H1 (cell line): ENCODE measurements around the gene PRX. TPM values are rescaled to one million over a fixed set of nuclear protein-coding genes. Genes with fewer than 3 reads are reported as not detected.

Experiments
- ASH2L ChIP-seq: fragments of 200-600, 300-600 bp; sonication (generic); IDR thresholded peaks from one replicate; pipeline ENCODE4 v1.7.1; 2017; ENCODE audit warnings: low read length
- BACH1 ChIP-seq: IDR thresholded peaks from 2 replicates; pipeline ENCODE4 v1.6.1; 2012; ENCODE audit warnings: low read length, improper control_type of control experiment
- CBX8 ChIP-seq: fragments of 300-800, 300-1000 bp; sonication (generic); IDR thresholded peaks from 2 replicates; pipeline ENCODE4 v1.7.1; 2016; ENCODE audit warnings: low read depth, low read length, borderline replicate concordance
- MAFK ChIP-seq: IDR thresholded peaks from 2 replicates; pipeline ENCODE4 v1.6.1; 2012; ENCODE audit warnings: low read depth, mild to moderate bottlenecking, improper control_type of control experiment, low read length
- PHF8 ChIP-seq: fragments of 200-600 bp; sonication (generic); conservative IDR thresholded peaks from 2 replicates; pipeline ENCODE4 v1.7.1; 2012; ENCODE audit warnings: low read depth, mild to moderate bottlenecking, inconsistent platforms, low read length, moderate library complexity
- POLR2A ChIP-seq, 2 experiments: IDR thresholded peaks; 1 replicate in 1 of 2; 2 replicates in 1 of 2; pipeline ENCODE4 v1.6.1; 2011; ENCODE audit warnings: low read depth in 2 of 2, low read length in 2 of 2, mild to moderate bottlenecking in 2 of 2; ENCODE audit errors: control extremely low read depth in 1 of 2
- POLR2AphosphoS5 ChIP-seq: IDR thresholded peaks from 2 replicates; pipeline ENCODE4 v1.6.1; 2011; ENCODE audit warnings: low read depth, low read length
- SIN3A ChIP-seq, 2 experiments: IDR thresholded peaks in 1 of 2; conservative IDR thresholded peaks in 1 of 2; 2 replicates each; pipeline ENCODE4 v1.6.1; 2011 to 2012; ENCODE audit warnings: low read length in 2 of 2, improper control_type of control experiment in 1 of 2, low read depth in 1 of 2, mild to moderate bottlenecking in 1 of 2
- SP4 ChIP-seq: IDR thresholded peaks from 2 replicates; pipeline ENCODE4 v1.6.1; 2012; ENCODE audit warnings: low read length, inconsistent platforms
- TAF7 ChIP-seq: optimal IDR thresholded peaks from 2 replicates; pipeline ENCODE3; 2011; ENCODE audit warnings: low read depth, mild to moderate bottlenecking, inconsistent platforms, low read length, moderate library complexity, borderline replicate concordance
- TCF12 ChIP-seq: IDR thresholded peaks from 2 replicates; pipeline ENCODE4 v1.6.1; 2011; ENCODE audit warnings: low read depth, mild to moderate bottlenecking, low read length
- TEAD4 ChIP-seq: IDR thresholded peaks from 2 replicates; pipeline ENCODE4 v1.6.1; 2012; ENCODE audit warnings: low read depth, low read length, inconsistent platforms, mixed read lengths
- polyA plus RNA-seq, 7 experiments: library from polyadenylated mRNA; depleted of rRNA in 3 of 7; stranded (reverse) in 5 of 7; unstranded in 2 of 7; fragments of >200 nt in 5 of 7; fragments of 200-250 nt in 2 of 7; gene quantifications; 1 replicate in 5 of 7; 2 replicates in 1 of 7; 4 replicates in 1 of 7; pipeline versions ENCODE4 v1.2.1 to v1.2.3, GENCODE V29; 2011 to 2013; ENCODE audit warnings: missing spikeins in 2 of 7, mixed read lengths in 2 of 7
- total RNA-seq: library from RNA; stranded (reverse); fragmentation: NEBNext Ultra II Directional; extraction: Animal tissue kit (Norgen Biotek cat#: 25700); gene quantifications from 2 replicates; pipeline ENCODE4 v1.2.1, GENCODE V29; 2021

Gene PRX
- total and polyA plus RNA-seq, 2 of the 8 experiments (the other 6 are each of a cell fraction or from before 2014, with no cell fraction given): 2.8 to 5.8 TPM

DNA sequence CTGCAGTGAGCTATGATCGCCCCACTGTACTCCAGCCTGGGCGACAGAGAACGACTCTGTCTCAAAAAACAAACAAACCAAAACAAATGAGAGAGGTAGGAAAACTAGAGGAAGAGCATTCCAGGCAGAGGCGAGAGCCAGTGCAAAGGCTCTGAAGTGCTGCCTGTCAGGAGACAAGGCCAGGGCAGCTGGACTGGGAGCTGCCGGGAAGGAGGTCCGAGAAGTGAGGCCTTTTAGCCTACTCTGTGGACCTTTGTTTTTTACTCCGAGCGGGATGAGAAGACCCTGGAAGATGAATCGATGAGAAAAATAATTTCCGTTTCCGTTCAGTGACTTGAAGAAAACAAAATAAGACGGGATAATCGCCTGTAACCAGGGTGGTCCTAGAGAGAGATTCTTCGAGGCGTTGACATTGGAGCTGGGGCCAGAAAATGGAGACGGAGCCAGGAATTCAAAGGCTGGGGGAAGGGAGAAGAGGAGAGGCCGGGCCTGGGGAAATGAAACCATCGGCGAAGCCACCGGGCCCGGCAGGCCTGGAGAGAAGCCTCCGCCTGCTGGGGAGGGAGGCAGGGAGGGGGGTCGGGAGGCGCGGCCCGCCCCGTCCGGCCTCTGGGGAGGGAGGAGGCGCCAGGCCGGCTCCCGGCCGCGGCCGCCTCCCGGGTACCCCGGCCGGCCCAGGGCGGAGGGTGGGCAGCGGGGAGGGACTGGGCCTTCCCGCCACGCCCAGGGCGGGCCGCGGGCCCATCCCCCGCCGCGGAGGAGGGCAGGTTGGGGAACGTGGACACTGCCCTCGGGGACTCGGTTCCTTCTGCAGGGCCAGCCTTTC, 20.4 kb upstream of the PRX start (continued):
- TF ChIP-seq TAF7: no peak
- TF ChIP-seq POLR2A (IDR thresholded peaks at IDR 0.05; ENCODE audit: control extremely low read depth in 1 of 2, low read depth in 2 of 2, low read length in 2 of 2): peak; percentile 58 to 71
- TF ChIP-seq ASH2L: peak; percentile 66
- no peak for TF ChIP-seq BACH1
- TF ChIP-seq POLR2AphosphoS5: peak; percentile 36; the same call in 1 of the 2 replicates
- TF ChIP-seq TCF12: no peak
- no peak for TF ChIP-seq CBX8
- no peak for TF ChIP-seq MAFK
- peak; percentile 2; the same call in 1 of the 2 replicates for TF ChIP-seq PHF8
- TF ChIP-seq SP4: no peak
- TF ChIP-seq TEAD4: peak; percentile 40; the same call in 1 of the 2 replicates
- peak in 1 of 2 experiments; percentile 62; a peak in 1 of 4 replicates for TF ChIP-seq SIN3A (conservative IDR thresholded peaks at IDR 0.05 in 1 of 2, IDR thresholded peaks at IDR 0.05 in 1 of 2; ENCODE audit: low read depth in 1 of 2, low read length in 2 of 2)
- TF ChIP-seq, all 59 proteins: peak for 11
